Keratinocyte (primary cell): ENCODE results near the gene DNMT3A. TPM values are rescaled to one million over a fixed set of nuclear protein-coding genes. Genes with fewer than 3 reads are reported as not detected.

Source experiments
- DNase-seq: peaks from one replicate; pipeline ENCODE4 v3.0.0-alpha.2; 2011; ENCODE audit warnings: low read depth, missing footprints, low spot score
- FAIRE-seq: peaks from 2 replicates; lab custom pipeline; 2011; peaks lifted over from hg19 to GRCh38; lab: Jason Lieb, UNC
- H2AFZ ChIP-seq: 2 replicates; pipeline ENCODE4 v1.6.0; 2012; ENCODE audit warnings: low read length, control low read depth, inconsistent platforms; ENCODE audit not compliant: control insufficient read depth
- H3K27ac ChIP-seq: 2 replicates; pipeline ENCODE4 v1.5.1; 2011; ENCODE audit warnings: low read length; ENCODE audit not compliant: control insufficient read depth, insufficient read depth
- H3K27me3 ChIP-seq: 3 replicates; pipeline ENCODE4 v1.6.0; 2011; ENCODE audit warnings: low read length; ENCODE audit not compliant: control insufficient read depth, insufficient read depth; ENCODE audit errors: extremely low read depth
- H3K36me3 ChIP-seq, 2 experiments: 2 replicates in 1 of 2; 3 replicates in 1 of 2; pipeline ENCODE4 v1.5.1; 2011; ENCODE audit warnings: low read length in 2 of 2, mild to moderate bottlenecking in 1 of 2; ENCODE audit not compliant: control insufficient read depth in 2 of 2, insufficient read depth in 2 of 2; ENCODE audit errors: extremely low read depth in 1 of 2
- H3K4me1 ChIP-seq: 3 replicates; pipeline ENCODE4 v1.5.1; 2011; ENCODE audit warnings: low read length; ENCODE audit not compliant: control insufficient read depth, insufficient read depth; ENCODE audit errors: extremely low read depth
- H3K4me2 ChIP-seq: 3 replicates; pipeline ENCODE4 v1.6.0; 2011; ENCODE audit warnings: low read depth, low read length; ENCODE audit not compliant: control insufficient read depth, insufficient read depth; ENCODE audit errors: extremely low read depth
- H3K4me3 ChIP-seq, 3 experiments: fragments of 200-600 bp in 1 of 3; sonication (generic) in 1 of 3; 2 replicates in 2 of 3; 3 replicates in 1 of 3; pipeline ENCODE4 v1.5.1; 2011 to 2016; ENCODE audit warnings: low read length in 3 of 3, mild to moderate bottlenecking in 3 of 3, control low read depth in 2 of 3, inconsistent platforms in 1 of 3, low read depth in 1 of 3, mixed read lengths in 1 of 3, mixed run types in 1 of 3, moderate library complexity in 1 of 3; ENCODE audit not compliant: control insufficient read depth in 2 of 3, insufficient read depth in 2 of 3; ENCODE audit errors: extremely low read depth in 1 of 3
- H3K79me2 ChIP-seq: 2 replicates; pipeline ENCODE4 v1.6.0; 2012; ENCODE audit warnings: low read length; ENCODE audit not compliant: control insufficient read depth, insufficient read depth
- H3K9ac ChIP-seq: 3 replicates; pipeline ENCODE4 v1.6.0; 2011; ENCODE audit warnings: low read length; ENCODE audit not compliant: control insufficient read depth, insufficient read depth; ENCODE audit errors: extremely low read depth
- H3K9me1 ChIP-seq: 3 replicates; pipeline ENCODE4 v1.6.0; 2011; ENCODE audit warnings: low read length; ENCODE audit not compliant: control insufficient read depth, insufficient read depth; ENCODE audit errors: extremely low read depth
- H3K9me3 ChIP-seq: 2 replicates; pipeline ENCODE4 v1.5.1; 2012; ENCODE audit warnings: low read depth, low read length; ENCODE audit not compliant: control insufficient read depth
- H4K20me1 ChIP-seq: 3 replicates; pipeline ENCODE4 v1.6.0; 2011; ENCODE audit warnings: low read length; ENCODE audit not compliant: control insufficient read depth, insufficient read depth; ENCODE audit errors: extremely low read depth
- CTCF ChIP-seq, 3 experiments: IDR thresholded peaks in 1 of 3; conservative IDR thresholded peaks in 1 of 3; optimal IDR thresholded peaks in 1 of 3; 2 replicates in 2 of 3; 3 replicates in 1 of 3; pipeline versions ENCODE3 to v1.5.1; 2011; ENCODE audit warnings: low read length in 3 of 3, mild to moderate bottlenecking in 3 of 3, moderate library complexity in 2 of 3, control low read depth in 1 of 3, inconsistent platforms in 1 of 3; ENCODE audit not compliant: insufficient read depth in 2 of 3; ENCODE audit errors: extremely low read depth in 1 of 3
- EZH2 ChIP-seq: IDR thresholded peaks from one replicate; pipeline ENCODE4 v1.6.1; 2012; ENCODE audit warnings: inconsistent platforms, mild to moderate bottlenecking, low read length, moderate library complexity
- dilution Hi-C: fragments of 300-500 bp; cut with MboI; formaldehyde crosslinking; loops from one replicate; pipeline ENCODE4 v1.7.0; 2020; ENCODE audit warnings: low sequenced_read_pairs; ENCODE audit not compliant: extremely low pct_ligation_motif_present
- polyA plus RNA-seq, 5 experiments: library from polyadenylated mRNA; depleted of rRNA in 3 of 5; stranded (reverse) in 3 of 5; stranded (forward) in 1 of 5; unstranded in 1 of 5; fragments of >200 nt; gene quantifications; 1 replicate in 1 of 5; 2 replicates in 3 of 5; 3 replicates in 1 of 5; pipeline versions ENCODE4 v1.2.1 to v1.2.3, GENCODE V29; 2011 to 2012; ENCODE audit warnings: missing spikeins in 2 of 5, low read depth in 1 of 5, low replicate concordance in 1 of 5

Gene DNMT3A
- polyA plus RNA-seq, 1 donor (not counting 4 experiments of a cell fraction or from before 2014, with no cell fraction given) = 1.5 TPM

GRCh38 chr2:25337891-25338290 lies 3.8 kb downstream of the DNMT3A start:
- no peaks in the 10 kb centered on the region for H3K9me3 ChIP-seq

GRCh38 chr2:25337276-25337675 lies 4.4 kb downstream of the DNMT3A start:
- Histone ChIP-seq H3K9me3 (no peaks in the 10 kb centered on the region), H3K27ac (no peak overlapping the region), H3K36me3 (peaks cover 0 to 2% of the 10 kb centered on the region in 2 experiments), H3K9ac (no peak overlapping the region), H3K27me3 (no peaks in the 10 kb centered on the region), H3K79me2 (no peaks in the 10 kb centered on the region), H4K20me1 (peaks cover 3% of the 10 kb centered on the region), H3K9me1 (no peaks in the 10 kb centered on the region), H3K4me1 (no peaks in the 10 kb centered on the region), H3K4me3 (no peak overlapping the region), H2AFZ (no peak overlapping the region), H3K4me2 (no peak overlapping the region)
- DNase-seq (no peak), FAIRE-seq (peak; percentile 26)
- dilution Hi-C loops = no loop called here
- TF ChIP-seq EZH2 (no peak), CTCF (optimal IDR thresholded peaks at IDR 0.05 in 1 of 3, IDR thresholded peaks at IDR 0.05 in 1 of 3, conservative IDR thresholded peaks at IDR 0.05 in 1 of 3; ENCODE audit: extremely low read depth in 1 of 3, insufficient read depth in 2 of 3, low read length in 3 of 3) (peak; percentile 26 to 55 (median 39))

More at GRCh38 chr2:25337891-25338290, 3.8 kb downstream of the DNMT3A start:
- dilution Hi-C loops = no loop called here
- Histone ChIP-seq H4K20me1 (peaks cover 3% of the 10 kb centered on the region), H3K4me1 (no peaks in the 10 kb centered on the region), H3K79me2 (no peaks in the 10 kb centered on the region), H3K4me3 (no peak overlapping the region), H2AFZ (no peak overlapping the region), H3K27me3 (no peaks in the 10 kb centered on the region), H3K4me2 (no peak overlapping the region), H3K9me1 (no peaks in the 10 kb centered on the region), H3K36me3 (peaks cover 0 to 2% of the 10 kb centered on the region in 2 experiments), H3K9ac (no peak overlapping the region), H3K27ac (no peak overlapping the region)
- TF ChIP-seq CTCF (optimal IDR thresholded peaks at IDR 0.05 in 1 of 3, IDR thresholded peaks at IDR 0.05 in 1 of 3, conservative IDR thresholded peaks at IDR 0.05 in 1 of 3; ENCODE audit: extremely low read depth in 1 of 3, insufficient read depth in 2 of 3, low read length in 3 of 3) (no peak), EZH2 (no peak)
- FAIRE-seq = no peak
- DNase-seq = no peak
